ENCODE data around the gene LAMA1. TPM values are rescaled to one million over a fixed set of nuclear protein-coding genes. Genes with fewer than 3 reads are reported as not detected.

Gene LAMA1
- total and polyA plus RNA-seq, 2 of the 8 experiments (the other 6 are each of a cell fraction or from before 2014, with no cell fraction given): 30.4 to 48.7 TPM

DNA sequence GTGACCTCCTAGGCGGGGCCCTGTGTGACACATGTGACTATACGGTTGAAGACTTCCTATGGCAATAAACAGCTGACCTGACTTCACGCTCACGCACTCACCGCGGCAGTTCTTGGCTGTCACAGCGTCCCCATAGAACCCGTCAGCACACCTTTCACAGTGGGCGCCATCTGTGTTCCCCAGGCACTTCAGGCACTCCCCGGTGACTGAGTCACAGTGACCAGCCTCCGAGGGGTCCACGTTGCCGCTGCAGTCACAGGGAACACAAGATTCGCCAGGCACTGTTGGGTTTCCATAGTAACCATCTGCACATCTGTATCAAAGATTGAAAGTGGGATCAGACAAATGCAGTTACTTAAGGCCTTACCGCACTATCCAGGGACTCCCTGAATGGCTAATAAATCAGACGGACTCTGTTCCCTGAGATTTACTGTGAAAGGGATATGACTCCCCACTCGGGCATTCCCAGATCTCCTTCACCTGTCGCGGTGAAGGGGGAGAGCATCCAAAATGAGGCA is 94.5 kb downstream of the LAMA1 start (continued):
- TF ChIP-seq, protein P1, sequence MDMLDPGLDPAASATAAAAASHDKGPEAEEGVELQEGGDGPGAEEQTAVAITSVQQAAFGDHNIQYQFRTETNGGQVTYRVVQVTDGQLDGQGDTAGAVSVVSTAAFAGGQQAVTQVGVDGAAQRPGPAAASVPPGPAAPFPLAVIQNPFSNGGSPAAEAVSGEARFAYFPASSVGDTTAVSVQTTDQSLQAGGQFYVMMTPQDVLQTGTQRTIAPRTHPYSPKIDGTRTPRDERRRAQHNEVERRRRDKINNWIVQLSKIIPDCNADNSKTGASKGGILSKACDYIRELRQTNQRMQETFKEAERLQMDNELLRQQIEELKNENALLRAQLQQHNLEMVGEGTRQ (IDR thresholded peaks at IDR 0.05; ENCODE audit: low read length): no peak

Measured in H1 (cell line).